ENCODE data around the gene IRGM.
"Not testable (repeated sequence)": the region's sequence is repeated elsewhere in the genome, so short reads cannot be mapped to it uniquely, and the experiment has no call there.

- not testable (repeated sequence) for TF ChIP-seq CTCF, POLR2A (IDR thresholded peaks at IDR 0.05)
Measured at GRCh38 chr5:150846308-150846653, at the start of gene IRGM.
